Naive thymus-derived CD4-positive, alpha-beta T cell (primary cell): ENCODE data around the gene KIN. TPM values are rescaled to one million over a fixed set of nuclear protein-coding genes. Genes with fewer than 3 reads are reported as not detected.

Source experiments
- ATAC-seq: fragments of 150-1000 bp; cut with Tn5 transposase; 2 replicates; pipeline ENCODE4 v1.10.0; 2021; ENCODE audit warnings: mild to moderate bottlenecking, moderate library complexity
- CTCF ChIA-PET: fragments of 350-600 bp; sonication (Branson Sonifier 250); formaldehyde crosslinking; loops from one replicate; lab custom pipeline; 2021; ENCODE audit warnings: antibody characterized with exemption; lab: Charles Lee
- POLR2A ChIA-PET: fragments of 350-600 bp; sonication (Branson Sonifier 250); formaldehyde crosslinking; loops from one replicate; lab custom pipeline; 2021; ENCODE audit warnings: antibody characterized with exemption, inconsistent platforms; lab: Charles Lee
- DNase-seq, 9 donors: peaks; one replicate each; pipeline versions ENCODE4 v3.0.0 to v3.0.0-alpha.2; 2020 to 2022; ENCODE audit warnings: mixed read lengths in 1 of 9
- H3K27ac ChIP-seq: one replicate; pipeline ENCODE4 v1.7.0; 2013; ENCODE audit warnings: mild to moderate bottlenecking, low read depth, low read length, moderate library complexity
- H3K27me3 ChIP-seq, 2 donors: one replicate each; pipeline ENCODE4 v1.7.0; 2013; ENCODE audit warnings: low read length in 2 of 2, mild to moderate bottlenecking in 2 of 2, moderate library complexity in 2 of 2; ENCODE audit not compliant: control insufficient read depth in 2 of 2, insufficient read depth in 2 of 2
- H3K36me3 ChIP-seq, 3 experiments: 1 replicate in 2 of 3; 2 replicates in 1 of 3; pipeline ENCODE4 v1.7.0; 2013; ENCODE audit warnings: low read length in 3 of 3, mild to moderate bottlenecking in 3 of 3, moderate library complexity in 1 of 3; ENCODE audit not compliant: insufficient read depth in 3 of 3, control insufficient read depth in 2 of 3
- H3K4me1 ChIP-seq, 2 donors: one replicate each; pipeline ENCODE4 v1.7.0; 2013; ENCODE audit warnings: low read length in 2 of 2, mild to moderate bottlenecking in 2 of 2, moderate library complexity in 1 of 2; ENCODE audit not compliant: control insufficient read depth in 2 of 2, insufficient read depth in 2 of 2
- H3K4me3 ChIP-seq: 2 replicates; pipeline ENCODE4 v1.7.0; 2013; ENCODE audit warnings: mild to moderate bottlenecking, low read length
- H3K9me3 ChIP-seq, 3 experiments: 1 replicate in 2 of 3; 2 replicates in 1 of 3; pipeline ENCODE4 v1.7.0; 2013; ENCODE audit warnings: low read length in 3 of 3; ENCODE audit not compliant: control insufficient read depth in 2 of 3
- H3K27ac Mint-ChIP-seq, 9 donors: one replicate each; pipeline ENCODE4 v1.8.0; 2020 to 2022; ENCODE audit warnings: mixed read lengths in 9 of 9, mild to moderate bottlenecking in 8 of 9, moderate library complexity in 5 of 9, inconsistent platforms in 2 of 9
- H3K27me3 Mint-ChIP-seq, 5 donors: one replicate each; pipeline ENCODE4 v1.8.0; 2021 to 2022; ENCODE audit warnings: mixed read lengths in 5 of 5, mild to moderate bottlenecking in 1 of 5
- H3K36me3 Mint-ChIP-seq, 5 donors: one replicate each; pipeline ENCODE4 v1.8.0; 2020 to 2022; ENCODE audit warnings: mixed read lengths in 5 of 5, mild to moderate bottlenecking in 3 of 5, inconsistent platforms in 1 of 5
- H3K4me1 Mint-ChIP-seq, 7 donors: one replicate each; pipeline ENCODE4 v1.8.0; 2020 to 2022; ENCODE audit warnings: mixed read lengths in 7 of 7, mild to moderate bottlenecking in 3 of 7, inconsistent platforms in 1 of 7
- H3K4me3 Mint-ChIP-seq, 10 donors: one replicate each; pipeline ENCODE4 v1.8.0; 2020 to 2022; ENCODE audit warnings: mild to moderate bottlenecking in 10 of 10, mixed read lengths in 10 of 10, moderate library complexity in 6 of 10, inconsistent platforms in 2 of 10
- H3K9me3 Mint-ChIP-seq, 11 donors: one replicate each; pipeline ENCODE4 v1.8.0; 2020 to 2022; ENCODE audit warnings: mixed read lengths in 11 of 11, mild to moderate bottlenecking in 4 of 11, inconsistent platforms in 1 of 11, moderate library complexity in 1 of 11
- intact Hi-C, 2 donors: fragments of 100-400 bp; cut with micrococcal nuclease; formaldehyde crosslinking; loops; one replicate each; pipeline ENCODE4 v1.15.1; 2023
- polyA plus RNA-seq, 2 donors: library from polyadenylated mRNA; unstranded; fragments of 300-500 nt; fragmentation: Illumina TruSeq; gene quantifications; one replicate each; pipeline ENCODE4 v1.2.3, GENCODE V29; 2021
- total RNA-seq, 6 experiments: library from RNA in 5 of 6; stranded (reverse) in 5 of 6; gene quantifications; 1 replicate in 5 of 6; 2 replicates in 1 of 6; pipeline ENCODE4 v1.2.3 and lab custom pipeline; 2021 to 2026

Gene KIN
- total and polyA plus RNA-seq, 7 experiments from 2014 or later = 3.5 to 18.4 (median 8.7) TPM

- Histone ChIP-seq H3K36me3 (no peaks in the 10 kb centered on the region), H3K4me1 (no peaks in the 10 kb centered on the region), H3K4me3 (no peak overlapping the region), H3K27me3 (no peaks in the 10 kb centered on the region), H3K9me3 (no peaks in the 10 kb centered on the region), H3K27ac (no peak overlapping the region)
- ATAC-seq (no peak), DNase-seq (no peak)
- peaks cover 0 to under 1% (median 0%) of the 10 kb centered on the region in 5 donors for H3K27me3 Mint-ChIP-seq
- H3K27ac Mint-ChIP-seq = no peak overlapping the region
- H3K36me3 Mint-ChIP-seq = peaks cover 0 to 6% (median under 1%) of the 10 kb centered on the region in 5 donors
- no peaks in the 10 kb centered on the region for H3K4me1 Mint-ChIP-seq
- H3K9me3 Mint-ChIP-seq = no peaks in the 10 kb centered on the region
- ChIA-PET POLR2A (no interaction called here), CTCF (no interaction called here)
- H3K4me3 Mint-ChIP-seq = no peak overlapping the region
- intact Hi-C loops = no loop called here
Observed at GRCh38 chr10:7738536-7739407, 49.0 kb downstream of the KIN start.

GRCh38 chr10:7734821-7735220 is 53.0 kb downstream of the KIN start:
- no peak overlapping the region for H3K4me3 Mint-ChIP-seq
- ChIA-PET POLR2A (no interaction called here), CTCF (interaction anchor here (0.6 kb wide), 1 partner anchor 1571 kb away, joined by 3 read pairs; no protein-coding TSS in a partner anchor)
- intact Hi-C loops = no loop called here
- Histone ChIP-seq H3K9me3 (no peaks in the 10 kb centered on the region), H3K27ac (no peak overlapping the region), H3K27me3 (no peaks in the 10 kb centered on the region), H3K36me3 (no peaks in the 10 kb centered on the region), H3K4me3 (no peak overlapping the region), H3K4me1 (no peaks in the 10 kb centered on the region)
- ATAC-seq = no peak
- no peaks in the 10 kb centered on the region for H3K9me3 Mint-ChIP-seq
- no peak overlapping the region for H3K27ac Mint-ChIP-seq
- H3K4me1 Mint-ChIP-seq = no peaks in the 10 kb centered on the region
- H3K27me3 Mint-ChIP-seq = peaks cover 2 to 18% (median 12%) of the 10 kb centered on the region in 5 donors
- no peak for DNase-seq
- H3K36me3 Mint-ChIP-seq = peaks cover 0 to 12% (median 0%) of the 10 kb centered on the region in 5 donors

- Mint-ChIP-seq H3K36me3 (peaks cover 0 to 26% (median 8%) of the 10 kb centered on the region in 5 donors), H3K4me1 (peaks cover 0 to 4% (median 0%) of the 10 kb centered on the region in 7 donors), H3K27me3 (peaks cover 0 to 21% (median 5%) of the 10 kb centered on the region in 5 donors), H3K4me3 (no peak overlapping the region), H3K27ac (no peak overlapping the region), H3K9me3 (no peaks in the 10 kb centered on the region)
- ATAC-seq (peak; percentile 34), DNase-seq (no peak)
- Histone ChIP-seq H3K9me3 (no peaks in the 10 kb centered on the region), H3K27me3 (peaks cover 0 to 4% of the 10 kb centered on the region in 2 donors), H3K27ac (no peak overlapping the region), H3K36me3 (no peaks in the 10 kb centered on the region), H3K4me1 (no peaks in the 10 kb centered on the region), H3K4me3 (no peak overlapping the region)
- CTCF ChIA-PET = no interaction called here
- intact Hi-C loops = no loop called here
- POLR2A ChIA-PET = no interaction called here
Observed at GRCh38 chr10:7722927-7723529, 64.8 kb downstream of the KIN start.

GRCh38 chr10:7720478-7720877 is 67.3 kb downstream of the KIN start:
- DNase-seq (no peak), ATAC-seq (no peak)
- POLR2A ChIA-PET = no interaction called here
- Mint-ChIP-seq H3K9me3 (no peaks in the 10 kb centered on the region), H3K4me3 (no peak overlapping the region), H3K4me1 (peaks cover 0 to 4% (median 0%) of the 10 kb centered on the region in 7 donors), H3K27ac (no peak overlapping the region), H3K36me3 (peaks cover 0 to 26% (median 8%) of the 10 kb centered on the region in 5 donors), H3K27me3 (peaks cover 0 to 31% (median 5%) of the 10 kb centered on the region in 5 donors)
- H3K27ac ChIP-seq = no peak overlapping the region
- intact Hi-C loops = no loop called here
- no peaks in the 10 kb centered on the region for H3K36me3 ChIP-seq
- CTCF ChIA-PET = no interaction called here
- no peaks in the 10 kb centered on the region for H3K9me3 ChIP-seq
- H3K27me3 ChIP-seq = peaks cover 0 to 4% of the 10 kb centered on the region in 2 donors
- no peak overlapping the region for H3K4me3 ChIP-seq
- H3K4me1 ChIP-seq = no peaks in the 10 kb centered on the region

- H3K36me3 ChIP-seq = no peaks in the 10 kb centered on the region
- H3K27me3 Mint-ChIP-seq = peaks cover 0 to 31% (median 4%) of the 10 kb centered on the region in 5 donors
- no peak for ATAC-seq
- DNase-seq = no peak
- no peak overlapping the region for H3K4me3 ChIP-seq
- ChIA-PET CTCF (no interaction called here), POLR2A (interaction anchor here (0.6 kb wide), 1 partner anchor 134 kb away, joined by 3 read pairs; no protein-coding TSS in a partner anchor)
- no peaks in the 10 kb centered on the region for H3K9me3 Mint-ChIP-seq
- no peak overlapping the region for H3K27ac Mint-ChIP-seq
- no peaks in the 10 kb centered on the region for H3K9me3 ChIP-seq
- no peak overlapping the region for H3K4me3 Mint-ChIP-seq
- peaks cover 0 to 4% of the 10 kb centered on the region in 2 donors for H3K27me3 ChIP-seq
- H3K4me1 ChIP-seq = no peaks in the 10 kb centered on the region
- H3K27ac ChIP-seq = no peak overlapping the region
- intact Hi-C loops = no loop called here
- H3K36me3 Mint-ChIP-seq = peaks cover 0 to 24% (median 6%) of the 10 kb centered on the region in 5 donors
- H3K4me1 Mint-ChIP-seq = peaks cover 0 to 4% (median 0%) of the 10 kb centered on the region in 7 donors
Observed at GRCh38 chr10:7718685-7719084, 69.1 kb downstream of the KIN start.

GRCh38 chr10:7717767-7718166 is 70.0 kb downstream of the KIN start:
- ATAC-seq (no peak), DNase-seq (no peak)
- Histone ChIP-seq H3K27me3 (peaks cover 0 to 4% of the 10 kb centered on the region in 2 donors), H3K4me1 (no peaks in the 10 kb centered on the region), H3K9me3 (no peaks in the 10 kb centered on the region), H3K4me3 (no peak overlapping the region), H3K27ac (no peak overlapping the region), H3K36me3 (no peaks in the 10 kb centered on the region)
- CTCF ChIA-PET = no interaction called here
- Mint-ChIP-seq H3K9me3 (no peaks in the 10 kb centered on the region), H3K27me3 (peaks cover 0 to 27% (median 4%) of the 10 kb centered on the region in 5 donors), H3K27ac (no peak overlapping the region), H3K4me3 (no peak overlapping the region), H3K36me3 (peaks cover 0 to 20% (median 4%) of the 10 kb centered on the region in 5 donors), H3K4me1 (peaks cover 0 to 4% (median 0%) of the 10 kb centered on the region in 7 donors)
- POLR2A ChIA-PET = interaction anchor here (0.6 kb wide), 1 partner anchor 619 kb away, joined by 9 read pairs; no protein-coding TSS in a partner anchor
- intact Hi-C loops = no loop called here
